Gastrocnemius medialis (tissue), 4 donors: Measurements from ENCODE around the gene TNFRSF6B. TPM values are rescaled to one million over a fixed set of nuclear protein-coding genes. Genes with fewer than 3 reads are reported as not detected.
A peak's percentile ranks its signal among the peaks of the same experiment; 100 is the strongest.

Experiments used
- ATAC-seq, 2 donors: fragments of 150-250 bp; one replicate each; pipeline ENCODE4 v1.9.1; 2016
- DNase-seq, 2 donors: peaks; one replicate each; pipeline ENCODE4 v3.0.0-alpha.2; 2019
- H3K27ac ChIP-seq, 4 donors: fragments of 200-600 bp; sonication (generic); 1 replicate in 1 of 4; 2 replicates in 3 of 4; pipeline ENCODE4 v1.5.1; 2016 to 2018; ENCODE audit warnings: mild to moderate bottlenecking in 2 of 4, moderate library complexity in 1 of 4
- H3K27me3 ChIP-seq, 3 donors: fragments of 200-600 bp; sonication (generic) in 2 of 3; 1 replicate in 1 of 3; 2 replicates in 2 of 3; pipeline versions ENCODE4 v1.5.1 to v1.6.0; 2016 to 2019; ENCODE audit warnings: mild to moderate bottlenecking in 1 of 3, moderate library complexity in 1 of 3
- H3K36me3 ChIP-seq, 2 donors: fragments of 200-600 bp; sonication (generic) in 1 of 2; one replicate each; pipeline ENCODE4 v1.5.1; 2017 to 2018
- H3K4me1 ChIP-seq, 2 donors: fragments of 200-600 bp; sonication (generic) in 1 of 2; one replicate each; pipeline ENCODE4 v1.5.1; 2016 to 2017; ENCODE audit warnings: mild to moderate bottlenecking in 2 of 2
- H3K4me3 ChIP-seq, 4 donors: fragments of 200-600 bp; sonication (generic) in 3 of 4; 1 replicate in 1 of 4; 2 replicates in 3 of 4; pipeline ENCODE4 v1.5.1; 2016 to 2019; ENCODE audit warnings: mild to moderate bottlenecking in 2 of 4
- H3K9me3 ChIP-seq, 3 donors: fragments of 200-600 bp; sonication (generic) in 2 of 3; 1 replicate in 1 of 3; 2 replicates in 2 of 3; pipeline ENCODE4 v1.5.1; 2016 to 2019
- CTCF ChIP-seq, 5 experiments: fragments of 450-650 bp in 3 of 5; fragments of 200-600 bp in 2 of 5; sonication (generic) in 2 of 5; IDR thresholded peaks in 4 of 5; conservative IDR thresholded peaks in 1 of 5; 1 replicate in 4 of 5; 2 replicates in 1 of 5; pipeline ENCODE4 v1.5.1; 2016 to 2019; ENCODE audit warnings: antibody characterized with exemption in 5 of 5, mild to moderate bottlenecking in 3 of 5, moderate library complexity in 3 of 5
- POLR2A ChIP-seq, 2 donors: fragments of 450-650 bp; IDR thresholded peaks; one replicate each; pipeline ENCODE4 v1.6.1; 2017; ENCODE audit warnings: antibody characterized with exemption in 2 of 2, mild to moderate bottlenecking in 2 of 2, moderate library complexity in 2 of 2
- in situ Hi-C, 4 donors: fragments of 200-750 bp; cut with MboI; loops; one replicate each; pipeline versions ENCODE4 v1.15.0 to v1.8.0; 2017; ENCODE audit warnings: low sequenced_read_pairs in 4 of 4
- intact Hi-C: fragments of 100-400 bp; cut with DNase I; formaldehyde crosslinking; loops from one replicate; pipeline ENCODE4 v1.15.1; 2023; ENCODE audit warnings: low total_unique reads
- total RNA-seq, 4 donors: library from RNA; depleted of rRNA; stranded (reverse); fragments of >200 nt; gene quantifications; one replicate each; pipeline versions ENCODE4 v1.1.0 to v1.2.3, GENCODE V29; 2016

The TNFRSF6B gene
- total RNA-seq, 4 donors from 2014 or later: 1.2 to 4.8 (median 3.1) TPM

GRCh38 chr20:63737945-63738686 is 41.7 kb downstream of the TNFRSF6B start:
- Histone ChIP-seq H3K4me3 (peak overlapping the region in 2 of 4 donors; percentile 57 to 91), H3K4me1 (peaks cover 17 to 32% of the 10 kb centered on the region in 2 donors)
- intact Hi-C loops: loop anchor here (5.0 kb wide), 1 partner anchor 96 kb away; no protein-coding TSS in a partner anchor

DNA sequence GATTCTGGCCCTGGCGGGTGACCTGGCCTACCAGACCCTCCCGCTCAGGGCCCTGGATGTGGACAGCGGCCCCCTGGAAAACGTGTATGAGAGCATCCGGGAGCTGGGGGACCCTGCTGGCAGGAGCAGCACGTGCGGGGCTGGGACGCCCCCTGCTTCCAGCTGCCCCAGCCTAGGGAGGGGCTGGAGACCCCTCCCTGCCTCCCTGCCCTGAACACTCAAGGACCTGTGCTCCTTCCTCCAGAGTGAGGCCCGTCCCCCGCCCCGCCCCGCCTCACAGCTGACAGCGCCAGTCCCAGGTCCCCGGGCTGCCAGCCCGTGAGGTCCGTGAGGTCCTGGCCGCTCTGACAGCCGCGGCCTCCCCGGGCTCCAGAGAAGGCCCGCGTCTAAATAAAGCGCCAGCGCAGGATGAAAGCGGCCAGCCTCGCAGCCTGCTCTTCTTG is 42.3 kb downstream of the TNFRSF6B start:
- TF ChIP-seq POLR2A (IDR thresholded peaks at IDR 0.05) (peak in 1 of 2 donors; percentile 20), CTCF (IDR thresholded peaks at IDR 0.05 in 4 of 5, conservative IDR thresholded peaks at IDR 0.05 in 1 of 5) (no peak)
- intact Hi-C loops: loop anchor here (1.0 to 5.0 kb wide), 2 partner anchors 96 to 157 kb away; partner anchors contain the start of gene DNAJC5
- Histone ChIP-seq H3K27ac (peak overlapping the region; percentile 93 to 99 (median 97)), H3K36me3 (peaks cover 0 to 36% of the 10 kb centered on the region in 2 donors), H3K4me3 (peak overlapping the region; percentile 57 to 91 (median 74)), H3K27me3 (no peaks in the 10 kb centered on the region), H3K9me3 (no peaks in the 10 kb centered on the region), H3K4me1 (peaks cover 17 to 32% of the 10 kb centered on the region in 2 donors)
- DNase-seq: peak; percentile 50 to 80
- in situ Hi-C loops: no loop called here
- ATAC-seq: peak; percentile 25 to 26

More at GRCh38 chr20:63737945-63738686, 41.7 kb downstream of the TNFRSF6B start:
- H3K27ac ChIP-seq: peak overlapping the region; percentile 93 to 99 (median 97)
- peaks cover 0 to 36% of the 10 kb centered on the region in 2 donors for H3K36me3 ChIP-seq
- ATAC-seq (no peak), DNase-seq (no peak)
- H3K9me3 ChIP-seq: no peaks in the 10 kb centered on the region
- no peak for TF ChIP-seq POLR2A (IDR thresholded peaks at IDR 0.05)
- no peak for TF ChIP-seq CTCF (IDR thresholded peaks at IDR 0.05 in 4 of 5, conservative IDR thresholded peaks at IDR 0.05 in 1 of 5)
- in situ Hi-C loops: no loop called here
- no peaks in the 10 kb centered on the region for H3K27me3 ChIP-seq

- Histone ChIP-seq H3K36me3 (peaks cover 0 to 29% of the 10 kb centered on the region in 2 donors), H3K4me3 (peak within 1 kb of the TSS; percentile 58 to 91 (median 74)), H3K27me3 (no peaks in the 10 kb centered on the region), H3K9me3 (no peaks in the 10 kb centered on the region), H3K27ac (peak within 1 kb of the TSS; percentile 95 to 99 (median 97)), H3K4me1 (peaks cover 17 to 32% of the 10 kb centered on the region in 2 donors)
- in situ Hi-C loops: no loop called here
- TF ChIP-seq POLR2A (IDR thresholded peaks at IDR 0.05): peak; percentile 32 to 33
- no peak for TF ChIP-seq CTCF (IDR thresholded peaks at IDR 0.05 in 4 of 5, conservative IDR thresholded peaks at IDR 0.05 in 1 of 5)
- intact Hi-C loops: loop anchor here (1.0 to 5.0 kb wide), 5 partner anchors 32 to 156 kb away; partner anchors contain the start of genes ARFRP1, DNAJC5, GMEB2 and TPD52L2
- DNase-seq (peak; percentile 54 to 72), ATAC-seq (peak; percentile 59 to 67)
Observed at GRCh38 chr20:63739130-63740069, 42.9 kb downstream of the TNFRSF6B start, which contains the start of gene SLC2A4RG. Gene SLC2A4RG (plus strand): TSS chr20:63739776. CDS start chr20:63739913, 137 bp downstream.

- H3K27me3 ChIP-seq: no peaks in the 10 kb centered on the region
- H3K4me3 ChIP-seq: peak overlapping the region; percentile 58 to 74 (median 66)
- no peak for TF ChIP-seq POLR2A (IDR thresholded peaks at IDR 0.05)
- no peak for TF ChIP-seq CTCF (IDR thresholded peaks at IDR 0.05 in 4 of 5, conservative IDR thresholded peaks at IDR 0.05 in 1 of 5)
- peaks cover 17 to 32% of the 10 kb centered on the region in 2 donors for H3K4me1 ChIP-seq
- in situ Hi-C loops (no loop called here), intact Hi-C loops (loop anchor here (1.0 to 2.0 kb wide), 3 partner anchors 33 to 125 kb away; partner anchors contain the start of genes ARFRP1, GMEB2 and TPD52L2)
- peak in 1 of 2 donors; percentile 32 for DNase-seq
- H3K36me3 ChIP-seq: peaks cover 0 to 22% of the 10 kb centered on the region in 2 donors
- peak overlapping the region; percentile 90 to 95 (median 94) for H3K27ac ChIP-seq
- peak; percentile 19 to 45 for ATAC-seq
- H3K9me3 ChIP-seq: no peaks in the 10 kb centered on the region
Observed at GRCh38 chr20:63740070-63740626, 43.7 kb downstream of the TNFRSF6B start.
